Suppressor macrophage treated with lipopolysaccharide for 4 hours (primary cell): ENCODE results near the gene FIZ1.

ENCODE experiments used
- DNase-seq: peaks from one replicate; pipeline ENCODE4 v3.0.0-alpha.2; 2020

FIZ1 gene, protein sequence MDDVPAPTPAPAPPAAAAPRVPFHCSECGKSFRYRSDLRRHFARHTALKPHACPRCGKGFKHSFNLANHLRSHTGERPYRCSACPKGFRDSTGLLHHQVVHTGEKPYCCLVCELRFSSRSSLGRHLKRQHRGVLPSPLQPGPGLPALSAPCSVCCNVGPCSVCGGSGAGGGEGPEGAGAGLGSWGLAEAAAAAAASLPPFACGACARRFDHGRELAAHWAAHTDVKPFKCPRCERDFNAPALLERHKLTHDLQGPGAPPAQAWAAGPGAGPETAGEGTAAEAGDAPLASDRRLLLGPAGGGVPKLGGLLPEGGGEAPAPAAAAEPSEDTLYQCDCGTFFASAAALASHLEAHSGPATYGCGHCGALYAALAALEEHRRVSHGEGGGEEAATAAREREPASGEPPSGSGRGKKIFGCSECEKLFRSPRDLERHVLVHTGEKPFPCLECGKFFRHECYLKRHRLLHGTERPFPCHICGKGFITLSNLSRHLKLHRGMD

DNA sequence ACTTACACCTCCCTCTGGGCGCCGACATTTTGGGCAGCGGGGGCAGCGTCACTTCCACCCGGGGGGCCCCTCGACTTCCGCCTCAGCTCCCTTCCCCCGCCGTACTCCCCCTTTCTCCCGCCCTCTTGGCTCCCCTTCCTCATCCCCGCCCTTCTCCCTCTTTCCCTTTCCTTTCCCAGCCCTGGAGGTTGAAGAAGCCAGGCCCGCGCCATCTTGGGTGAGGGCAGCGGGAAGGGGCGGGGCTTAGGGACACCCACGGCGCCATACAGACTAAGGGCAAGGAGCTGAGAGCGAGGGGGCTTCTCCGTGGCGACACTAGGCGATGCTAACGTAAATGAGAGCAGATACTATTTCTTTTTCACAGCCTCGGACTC lies at the start of gene FIZ1:
Gene FIZ1 (minus strand): TSS at position 50 of the 374 bp plus-strand sequence. CDS start 1,652 bp downstream, outside the sequence.
- DNase-seq = peak; percentile 99

- DNase-seq = no peak
Observed at GRCh38 chr19:55648585-55649267, 49.4 kb upstream of the FIZ1 start.

DNA sequence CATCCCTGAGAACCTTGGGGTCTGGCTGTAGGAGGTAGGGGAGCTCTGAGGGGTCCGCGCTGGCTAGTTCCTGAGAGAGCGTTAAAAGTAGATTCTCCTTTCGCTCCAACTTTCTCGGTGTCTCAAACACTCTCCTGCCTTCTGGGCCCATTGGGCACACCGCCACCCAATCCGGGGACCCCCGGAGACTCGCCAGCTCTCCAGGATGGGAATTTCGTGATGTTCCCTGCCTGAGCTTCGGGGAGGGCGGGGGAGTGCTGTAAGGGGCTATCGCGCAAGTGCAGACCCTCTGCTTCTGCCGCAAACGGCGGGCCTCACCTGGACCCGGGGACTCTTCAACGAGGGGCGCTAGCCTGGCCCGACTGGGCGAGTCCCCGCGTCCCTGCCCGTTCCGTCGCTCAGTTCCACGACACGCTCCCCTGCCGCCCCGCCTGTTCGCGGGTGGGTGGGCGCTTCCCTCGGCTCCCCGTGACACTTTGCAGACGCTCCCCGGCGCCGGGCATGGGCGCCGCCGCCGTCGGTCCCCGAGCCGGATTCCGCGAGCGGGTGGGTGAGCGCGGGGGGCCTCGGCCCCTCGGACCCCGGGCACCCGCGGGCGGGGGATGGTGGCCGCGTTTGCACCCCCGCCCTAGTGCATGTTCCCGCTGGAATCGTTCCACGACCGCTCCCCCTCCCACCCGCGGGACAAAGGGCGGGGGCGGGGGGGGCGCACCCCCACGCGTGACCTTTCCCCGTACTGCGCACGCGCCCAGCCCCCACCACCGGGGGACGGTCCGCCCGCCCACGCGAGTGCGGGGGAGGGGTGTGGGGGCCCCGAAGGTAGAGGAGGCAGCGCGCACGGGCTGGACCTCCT lies 48.6 kb upstream of the FIZ1 start, which contains the start of gene CCDC106:
Gene CCDC106 (plus strand): TSS at position 481 of the 853 bp plus-strand sequence. CDS start 835 bp downstream, outside the sequence.
- DNase-seq = peak; percentile 49

DNA sequence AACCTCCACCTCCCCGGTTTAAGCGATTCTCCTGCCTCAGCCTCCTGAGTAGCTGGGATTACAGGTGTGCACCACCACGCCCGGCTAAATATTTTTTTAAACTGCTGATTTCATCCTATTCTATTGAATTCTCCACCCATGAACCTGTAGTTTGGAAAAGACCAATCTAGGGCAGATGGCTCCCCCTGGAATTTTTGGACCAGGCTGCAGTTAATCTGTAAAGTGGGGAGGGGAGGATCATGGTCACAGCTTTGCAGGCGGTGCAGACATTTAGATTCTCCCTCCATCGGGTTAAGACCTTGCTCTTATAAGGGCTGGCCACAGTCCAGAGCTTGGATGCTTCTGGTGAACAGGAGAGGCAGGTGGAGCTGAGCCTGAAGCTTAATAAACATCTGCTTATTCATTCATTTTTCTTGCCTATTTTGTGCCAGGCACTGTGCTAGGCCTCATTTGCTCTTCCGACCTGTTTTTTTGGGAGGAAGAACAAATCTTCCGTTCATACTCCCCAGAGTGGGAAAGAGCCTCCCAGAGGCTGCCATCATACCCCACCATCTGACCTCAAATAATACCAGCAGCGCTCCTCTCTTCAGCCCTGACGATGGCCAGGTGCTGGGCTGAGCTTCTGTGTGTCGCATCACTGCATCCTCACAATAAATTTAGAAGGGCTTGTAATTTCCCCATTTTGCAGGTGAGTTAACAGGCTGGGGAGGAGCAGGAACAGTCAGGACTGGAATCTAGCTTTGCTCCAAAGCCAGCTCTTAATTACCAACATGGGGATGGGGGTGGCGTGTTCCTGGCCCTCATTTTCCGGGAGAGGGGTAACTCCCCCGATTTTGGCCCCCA lies 47.8 kb upstream of the FIZ1 start:
- DNase-seq = no peak

- DNase-seq = no peak
Observed at GRCh38 chr19:55645512-55645881, 46.2 kb upstream of the FIZ1 start.

- no peak for DNase-seq
Observed at GRCh38 chr19:55644842-55645511, 45.7 kb upstream of the FIZ1 start.

- no peak for DNase-seq
Observed at GRCh38 chr19:55644191-55644833, 45.0 kb upstream of the FIZ1 start.

DNA sequence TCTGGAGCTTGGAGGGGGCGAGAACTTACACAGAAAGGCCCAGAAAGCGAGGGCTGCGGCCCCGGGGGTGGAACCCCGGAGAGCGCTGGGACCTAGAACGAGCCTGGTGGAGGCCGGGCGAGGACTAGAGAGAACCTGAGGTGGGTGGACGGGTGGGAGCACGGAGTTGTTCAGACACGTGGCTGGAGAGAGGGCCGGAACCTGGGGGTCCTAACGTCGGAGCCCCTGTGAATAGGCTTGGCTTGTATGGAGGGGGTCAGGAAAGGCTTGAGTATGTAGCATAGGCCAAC lies 44.5 kb upstream of the FIZ1 start:
- DNase-seq = no peak

GRCh38 chr19:55643003-55643886 lies 43.9 kb upstream of the FIZ1 start, which contains the start of gene ZNF581:
Gene ZNF581, plus strand, starts transcription at chr19:55643649. Its CDS starts 923 bp downstream, at chr19:55644572.
- DNase-seq = peak; percentile 78

GRCh38 chr19:55642153-55643002 lies 43.1 kb upstream of the FIZ1 start:
- DNase-seq = peak; percentile 13

- DNase-seq = no peak
Observed at GRCh38 chr19:55641426-55642152, 42.3 kb upstream of the FIZ1 start.

DNA sequence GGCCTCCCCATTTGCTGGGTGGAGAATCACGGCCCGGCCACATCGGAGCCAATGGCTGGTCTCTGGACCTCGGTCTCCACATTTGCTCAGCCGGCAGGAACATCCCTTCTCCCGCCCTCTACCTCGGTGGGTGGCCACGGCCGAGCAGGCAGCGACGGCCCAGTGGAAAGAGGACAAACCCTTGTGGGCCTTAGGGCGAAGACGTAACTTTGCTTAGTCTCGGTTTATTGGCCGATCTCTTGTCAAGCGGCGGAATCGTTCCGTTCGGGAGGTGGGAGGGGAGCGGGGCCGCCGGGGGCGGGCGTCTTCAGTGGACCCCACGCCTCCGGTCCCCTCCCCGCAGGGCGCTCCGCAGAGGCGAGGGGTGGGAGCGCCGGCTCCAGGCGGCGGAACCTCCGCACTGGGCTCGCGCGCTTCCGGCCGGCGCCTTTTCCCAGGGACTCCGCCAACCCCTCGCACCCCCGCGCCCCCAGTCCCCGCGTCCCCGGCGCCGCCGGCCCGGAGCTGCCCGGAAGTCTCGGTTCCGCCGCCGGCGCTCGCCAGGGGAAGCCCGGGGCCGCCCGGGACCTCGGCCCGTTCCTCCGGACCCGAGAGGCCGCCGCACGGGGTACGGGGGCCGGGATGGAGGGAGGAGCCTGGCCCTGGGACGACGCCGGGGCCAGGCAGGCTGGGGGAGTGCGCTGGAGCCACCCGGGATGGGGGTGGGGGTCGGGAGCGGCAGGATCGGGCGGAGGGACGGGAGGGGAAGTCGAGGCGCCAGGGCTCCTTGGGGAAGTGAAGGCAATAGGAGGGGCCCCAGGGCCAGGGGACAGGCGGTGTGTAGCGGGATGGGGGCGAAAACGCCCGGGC lies 41.5 kb upstream of the FIZ1 start, which contains the start of gene ZNF580:
Gene ZNF580 (plus strand): TSS at position 426 of the 849 bp plus-strand sequence. CDS start 1,507 bp downstream, outside the sequence.
- DNase-seq = peak; percentile 61

GRCh38 chr19:55640043-55640576 lies 40.8 kb upstream of the FIZ1 start:
- DNase-seq = peak; percentile 39

GRCh38 chr19:55638864-55639359 lies 39.6 kb upstream of the FIZ1 start:
- peak; percentile 62 for DNase-seq

GRCh38 chr19:55637534-55637933 lies 38.2 kb upstream of the FIZ1 start:
- no peak for DNase-seq

GRCh38 chr19:55636723-55637122 lies 37.4 kb upstream of the FIZ1 start:
- no peak for DNase-seq
